Keratinocyte (primary cell): ENCODE measurements around the gene SASH1. TPM values are rescaled to one million over a fixed set of nuclear protein-coding genes. Genes with fewer than 3 reads are reported as not detected.

Source experiments
- DNase-seq: peaks from one replicate; pipeline ENCODE4 v3.0.0-alpha.2; 2011; ENCODE audit warnings: low read depth, missing footprints, low spot score
- FAIRE-seq: peaks from 2 replicates; lab custom pipeline; 2011; peaks lifted over from hg19 to GRCh38; lab: Jason Lieb, UNC
- H2AFZ ChIP-seq: 2 replicates; pipeline ENCODE4 v1.6.0; 2012; ENCODE audit warnings: low read length, control low read depth, inconsistent platforms; ENCODE audit not compliant: control insufficient read depth
- H3K27ac ChIP-seq: 2 replicates; pipeline ENCODE4 v1.5.1; 2011; ENCODE audit warnings: low read length; ENCODE audit not compliant: control insufficient read depth, insufficient read depth
- H3K27me3 ChIP-seq: 3 replicates; pipeline ENCODE4 v1.6.0; 2011; ENCODE audit warnings: low read length; ENCODE audit not compliant: control insufficient read depth, insufficient read depth; ENCODE audit errors: extremely low read depth
- H3K36me3 ChIP-seq, 2 experiments: 2 replicates in 1 of 2; 3 replicates in 1 of 2; pipeline ENCODE4 v1.5.1; 2011; ENCODE audit warnings: low read length in 2 of 2, mild to moderate bottlenecking in 1 of 2; ENCODE audit not compliant: control insufficient read depth in 2 of 2, insufficient read depth in 2 of 2; ENCODE audit errors: extremely low read depth in 1 of 2
- H3K4me1 ChIP-seq: 3 replicates; pipeline ENCODE4 v1.5.1; 2011; ENCODE audit warnings: low read length; ENCODE audit not compliant: control insufficient read depth, insufficient read depth; ENCODE audit errors: extremely low read depth
- H3K4me2 ChIP-seq: 3 replicates; pipeline ENCODE4 v1.6.0; 2011; ENCODE audit warnings: low read depth, low read length; ENCODE audit not compliant: control insufficient read depth, insufficient read depth; ENCODE audit errors: extremely low read depth
- H3K4me3 ChIP-seq, 3 experiments: fragments of 200-600 bp in 1 of 3; sonication (generic) in 1 of 3; 2 replicates in 2 of 3; 3 replicates in 1 of 3; pipeline ENCODE4 v1.5.1; 2011 to 2016; ENCODE audit warnings: low read length in 3 of 3, mild to moderate bottlenecking in 3 of 3, control low read depth in 2 of 3, inconsistent platforms in 1 of 3, low read depth in 1 of 3, mixed read lengths in 1 of 3, mixed run types in 1 of 3, moderate library complexity in 1 of 3; ENCODE audit not compliant: control insufficient read depth in 2 of 3, insufficient read depth in 2 of 3; ENCODE audit errors: extremely low read depth in 1 of 3
- H3K79me2 ChIP-seq: 2 replicates; pipeline ENCODE4 v1.6.0; 2012; ENCODE audit warnings: low read length; ENCODE audit not compliant: control insufficient read depth, insufficient read depth
- H3K9ac ChIP-seq: 3 replicates; pipeline ENCODE4 v1.6.0; 2011; ENCODE audit warnings: low read length; ENCODE audit not compliant: control insufficient read depth, insufficient read depth; ENCODE audit errors: extremely low read depth
- H3K9me1 ChIP-seq: 3 replicates; pipeline ENCODE4 v1.6.0; 2011; ENCODE audit warnings: low read length; ENCODE audit not compliant: control insufficient read depth, insufficient read depth; ENCODE audit errors: extremely low read depth
- H3K9me3 ChIP-seq: 2 replicates; pipeline ENCODE4 v1.5.1; 2012; ENCODE audit warnings: low read depth, low read length; ENCODE audit not compliant: control insufficient read depth
- H4K20me1 ChIP-seq: 3 replicates; pipeline ENCODE4 v1.6.0; 2011; ENCODE audit warnings: low read length; ENCODE audit not compliant: control insufficient read depth, insufficient read depth; ENCODE audit errors: extremely low read depth
- CTCF ChIP-seq, 3 experiments: IDR thresholded peaks in 1 of 3; conservative IDR thresholded peaks in 1 of 3; optimal IDR thresholded peaks in 1 of 3; 2 replicates in 2 of 3; 3 replicates in 1 of 3; pipeline versions ENCODE3 to v1.5.1; 2011; ENCODE audit warnings: low read length in 3 of 3, mild to moderate bottlenecking in 3 of 3, moderate library complexity in 2 of 3, control low read depth in 1 of 3, inconsistent platforms in 1 of 3; ENCODE audit not compliant: insufficient read depth in 2 of 3; ENCODE audit errors: extremely low read depth in 1 of 3
- EZH2 ChIP-seq: IDR thresholded peaks from one replicate; pipeline ENCODE4 v1.6.1; 2012; ENCODE audit warnings: inconsistent platforms, mild to moderate bottlenecking, low read length, moderate library complexity
- dilution Hi-C: fragments of 300-500 bp; cut with MboI; formaldehyde crosslinking; loops from one replicate; pipeline ENCODE4 v1.7.0; 2020; ENCODE audit warnings: low sequenced_read_pairs; ENCODE audit not compliant: extremely low pct_ligation_motif_present
- polyA plus RNA-seq, 5 experiments: library from polyadenylated mRNA; depleted of rRNA in 3 of 5; stranded (reverse) in 3 of 5; stranded (forward) in 1 of 5; unstranded in 1 of 5; fragments of >200 nt; gene quantifications; 1 replicate in 1 of 5; 2 replicates in 3 of 5; 3 replicates in 1 of 5; pipeline versions ENCODE4 v1.2.1 to v1.2.3, GENCODE V29; 2011 to 2012; ENCODE audit warnings: missing spikeins in 2 of 5, low read depth in 1 of 5, low replicate concordance in 1 of 5

The SASH1 gene
- polyA plus RNA-seq, 1 donor (not counting 4 experiments of a cell fraction or from before 2014, with no cell fraction given): 4.4 TPM

DNA sequence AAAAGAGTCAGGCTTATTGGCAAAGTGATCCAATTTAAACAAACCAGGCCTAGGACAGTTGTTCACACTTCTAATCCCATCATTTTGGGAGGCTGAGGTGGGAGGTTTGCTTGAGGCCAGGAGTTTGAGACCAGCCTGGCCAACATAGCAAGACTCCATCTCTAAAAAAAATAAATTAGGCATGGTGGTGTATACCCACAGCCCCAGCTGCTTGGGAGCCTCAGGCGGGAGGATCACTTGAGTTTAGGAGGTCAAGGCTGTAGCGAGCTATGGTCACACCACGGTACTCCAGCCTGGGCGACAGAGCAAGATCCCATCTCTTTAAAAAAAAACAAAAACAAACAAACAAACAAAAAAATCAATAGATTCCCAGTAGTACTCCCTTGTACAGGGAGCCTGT lies 86.8 kb downstream of the SASH1 start:
- no peaks in the 10 kb centered on the region for H3K27me3 ChIP-seq
- no peak for TF ChIP-seq EZH2
- TF ChIP-seq CTCF (optimal IDR thresholded peaks at IDR 0.05 in 1 of 3, IDR thresholded peaks at IDR 0.05 in 1 of 3, conservative IDR thresholded peaks at IDR 0.05 in 1 of 3; ENCODE audit: extremely low read depth in 1 of 3, insufficient read depth in 2 of 3, low read length in 3 of 3): no peak
- no peaks in the 10 kb centered on the region for H4K20me1 ChIP-seq
- H3K9me3 ChIP-seq: no peaks in the 10 kb centered on the region
- no peaks in the 10 kb centered on the region for H3K9me1 ChIP-seq
- H3K4me1 ChIP-seq: peaks cover 7% of the 10 kb centered on the region
- H3K79me2 ChIP-seq: no peaks in the 10 kb centered on the region
- no peak for DNase-seq
- no peak for FAIRE-seq
- H3K4me2 ChIP-seq: no peak overlapping the region
- no peak overlapping the region for H3K9ac ChIP-seq
- H2AFZ ChIP-seq: no peak overlapping the region
- no peak overlapping the region for H3K4me3 ChIP-seq
- no peaks in the 10 kb centered on the region for H3K36me3 ChIP-seq
- no peak overlapping the region for H3K27ac ChIP-seq
- dilution Hi-C loops: no loop called here

- FAIRE-seq (no peak), DNase-seq (no peak)
- Histone ChIP-seq H3K9me1 (no peaks in the 10 kb centered on the region), H3K79me2 (no peaks in the 10 kb centered on the region), H3K27me3 (no peaks in the 10 kb centered on the region), H3K4me3 (no peak overlapping the region), H3K9ac (no peak overlapping the region), H3K4me1 (peaks cover 7% of the 10 kb centered on the region), H4K20me1 (no peaks in the 10 kb centered on the region), H3K9me3 (no peaks in the 10 kb centered on the region), H3K36me3 (no peaks in the 10 kb centered on the region), H3K4me2 (no peak overlapping the region), H2AFZ (no peak overlapping the region), H3K27ac (no peak overlapping the region)
- TF ChIP-seq EZH2 (no peak), CTCF (optimal IDR thresholded peaks at IDR 0.05 in 1 of 3, IDR thresholded peaks at IDR 0.05 in 1 of 3, conservative IDR thresholded peaks at IDR 0.05 in 1 of 3; ENCODE audit: extremely low read depth in 1 of 3, insufficient read depth in 2 of 3, low read length in 3 of 3) (no peak)
- dilution Hi-C loops: no loop called here
Measured at GRCh38 chr6:148430897-148431296, 88.3 kb downstream of the SASH1 start.
